IMR-90 (cell line): ENCODE measurements around the gene UBTD1. TPM values are rescaled to one million over a fixed set of nuclear protein-coding genes. Genes with fewer than 3 reads are reported as not detected.

ENCODE experiments used
- ATAC-seq: fragments of 200-7000 bp; cut with Tn5 transposase; 2 replicates; pipeline ENCODE4 v1.9.1; 2020; ENCODE audit warnings: low read depth, mild to moderate bottlenecking, moderate library complexity
- BruUV-seq: library from RNA; stranded (reverse); fragments of 400-500 nt; replicated peaks from 2 replicates; lab custom pipeline; 2021; lab: Mats Ljungman, UMichigan
- CTCF ChIA-PET: fragments of 300-600 bp; formaldehyde crosslinking; extraction: SDS; loops from one replicate; lab custom pipeline; 2021; ENCODE audit warnings: antibody characterized with exemption; lab: Yijun Ruan, JAX
- POLR2A ChIA-PET: fragments of 300-600 bp; sonication (Branson Sonifier 250); formaldehyde crosslinking; loops from one replicate; lab custom pipeline; 2022; ENCODE audit warnings: antibody characterized with exemption; ENCODE audit not compliant: unreplicated experiment; lab: Charles Lee
- DNase-seq: peaks from one replicate; pipeline ENCODE4 v3.0.0; 2013
- H2AFZ ChIP-seq: replicated peaks from 2 replicates; pipeline ENCODE3; 2013; ENCODE audit warnings: low read length, mild to moderate bottlenecking; ENCODE audit not compliant: poor library complexity
- H2AK5ac ChIP-seq: 2 replicates; pipeline ENCODE4 v1.6.1; 2013; ENCODE audit warnings: low read depth, low read length, inconsistent platforms
- H2AK9ac ChIP-seq: replicated peaks from 2 replicates; pipeline ENCODE3; 2013; ENCODE audit warnings: mild to moderate bottlenecking, low read depth, low read length, moderate library complexity; ENCODE audit not compliant: poor library complexity
- H2BK120ac ChIP-seq: 2 replicates; pipeline ENCODE4 v1.6.1; 2013; ENCODE audit warnings: low read depth, low read length, inconsistent platforms
- H2BK15ac ChIP-seq: 3 replicates; pipeline ENCODE4 v1.6.1; 2013; ENCODE audit warnings: low read depth, low read length, inconsistent platforms
- H2BK20ac ChIP-seq: 2 replicates; pipeline ENCODE4 v1.6.1; 2013; ENCODE audit warnings: low read depth, mild to moderate bottlenecking, inconsistent platforms, low read length, moderate library complexity
- H2BK5ac ChIP-seq: 2 replicates; pipeline ENCODE4 v1.6.1; 2013; ENCODE audit warnings: mild to moderate bottlenecking, low read depth, low read length, inconsistent platforms; ENCODE audit not compliant: poor library complexity, severe bottlenecking
- H3K14ac ChIP-seq: replicated peaks from 2 replicates; pipeline ENCODE4 v1.6.1; 2013; ENCODE audit warnings: low read depth, low read length, inconsistent platforms
- H3K18ac ChIP-seq: 2 replicates; pipeline ENCODE4 v1.6.1; 2013; ENCODE audit warnings: low read depth, low read length, control low read depth
- H3K23ac ChIP-seq: 2 replicates; pipeline ENCODE4 v1.6.1; 2013; ENCODE audit warnings: low read depth, low read length, inconsistent platforms
- H3K27ac ChIP-seq: 2 replicates; pipeline ENCODE4 v1.5.1; 2013; ENCODE audit warnings: mild to moderate bottlenecking, control low read depth, low read length; ENCODE audit not compliant: insufficient read depth
- H3K27me3 ChIP-seq: 2 replicates; pipeline ENCODE4 v1.6.1; 2013; ENCODE audit warnings: low read length; ENCODE audit not compliant: control insufficient read depth, insufficient read depth
- H3K36me3 ChIP-seq: 2 replicates; pipeline ENCODE4 v1.6.1; 2013; ENCODE audit warnings: low read length, mixed read lengths; ENCODE audit not compliant: control insufficient read depth, insufficient read depth
- H3K4ac ChIP-seq: 2 replicates; pipeline ENCODE4 v1.6.1; 2013; ENCODE audit warnings: low read depth, low read length, inconsistent platforms
- H3K4me1 ChIP-seq: 2 replicates; pipeline ENCODE4 v1.6.1; 2013; ENCODE audit warnings: low read length, mixed read lengths; ENCODE audit not compliant: control insufficient read depth, insufficient read depth
- H3K4me2 ChIP-seq: 2 replicates; pipeline ENCODE4 v1.6.1; 2013; ENCODE audit warnings: low read depth, mild to moderate bottlenecking, control low read depth, low read length, moderate library complexity
- H3K4me3 ChIP-seq: 2 replicates; pipeline ENCODE4 v1.5.1; 2013; ENCODE audit warnings: low read depth, mild to moderate bottlenecking, control low read depth, low read length, moderate library complexity; ENCODE audit not compliant: insufficient read depth
- H3K56ac ChIP-seq: 2 replicates; pipeline ENCODE4 v1.6.1; 2013; ENCODE audit warnings: low read length, inconsistent platforms; ENCODE audit not compliant: insufficient read depth; ENCODE audit errors: extremely low read depth
- H3K79me1 ChIP-seq, 2 experiments: 2 replicates each; pipeline ENCODE4 v1.6.1; 2013; ENCODE audit warnings: low read length in 2 of 2, inconsistent platforms in 1 of 2, low read depth in 1 of 2
- H3K9ac ChIP-seq: 2 replicates; pipeline ENCODE4 v1.6.1; 2013; ENCODE audit warnings: low read depth, low read length, control low read depth
- H3K9me1 ChIP-seq: 2 replicates; pipeline ENCODE4 v1.6.1; 2013; ENCODE audit warnings: low read length, inconsistent platforms; ENCODE audit not compliant: insufficient read depth
- H3K9me3 ChIP-seq: 2 replicates; pipeline ENCODE4 v1.6.1; 2013; ENCODE audit warnings: low read length; ENCODE audit not compliant: control insufficient read depth, insufficient read depth
- H4K20me1 ChIP-seq: 2 replicates; pipeline ENCODE4 v1.6.1; 2013; ENCODE audit warnings: low read length, inconsistent platforms; ENCODE audit not compliant: insufficient read depth
- H4K5ac ChIP-seq: 2 replicates; pipeline ENCODE4 v1.6.1; 2013; ENCODE audit warnings: mild to moderate bottlenecking, low read depth, low read length, control low read depth
- H4K8ac ChIP-seq, 2 experiments: 2 replicates each; pipeline ENCODE4 v1.6.1; 2013; ENCODE audit warnings: low read depth in 2 of 2, low read length in 2 of 2, control low read depth in 1 of 2, inconsistent platforms in 1 of 2
- H4K91ac ChIP-seq: 2 replicates; pipeline ENCODE4 v1.6.1; 2013; ENCODE audit warnings: low read depth, low read length, inconsistent platforms; ENCODE audit not compliant: insufficient read depth
- NFE2L2 ChIP-seq: fragments of 150-350 bp; IDR thresholded peaks from 2 replicates; pipeline ENCODE4 v1.6.1; 2016; ENCODE audit warnings: low read depth, mild to moderate bottlenecking, low read length
- POLR2A ChIP-seq: IDR thresholded peaks from 2 replicates; pipeline ENCODE4 v1.6.1; 2012; ENCODE audit warnings: mild to moderate bottlenecking, low read depth, low read length
- RFX5 ChIP-seq: IDR thresholded peaks from 2 replicates; pipeline ENCODE4 v1.8.0; 2012; ENCODE audit warnings: low read depth, mild to moderate bottlenecking, low read length, moderate library complexity
- WGBS, 2 experiments: methylation state at CpG; one replicate each; pipeline versions ENCODE4 v1.1.5 to v1.1.7; 2013; ENCODE audit warnings: missing lambda C conversion rate in 2 of 2; ENCODE audit not compliant: insufficient read length in 1 of 2; ENCODE audit errors: extremely low coverage in 2 of 2; 5-methylcytosine and 5-hydroxymethylcytosine counted together
- dilution Hi-C: fragments of 300-500 bp; cut with HindIII; formaldehyde crosslinking; loops from one replicate; pipeline ENCODE4 v1.14.3; 2018; ENCODE audit warnings: low sequenced_read_pairs; ENCODE audit not compliant: unreplicated experiment
- in situ Hi-C: fragments of 300-500 bp; cut with MboI; formaldehyde crosslinking; loops from 3 replicates; pipeline ENCODE4 v1.14.3; 2019; ENCODE audit warnings: low sequenced_read_pairs, inconsistent platforms, mixed read lengths
- intact Hi-C: fragments of 100-400 bp; cut with micrococcal nuclease; formaldehyde crosslinking; loops from 2 replicates; pipeline ENCODE4 v1.10.0; 2022
- polyA plus RNA-seq, 3 experiments: library from polyadenylated mRNA; depleted of rRNA; stranded (reverse); fragments of >200 nt; gene quantifications; 2 replicates each; pipeline ENCODE4 v1.2.3, GENCODE V29; 2012; ENCODE audit warnings: low replicate concordance in 1 of 3
- total RNA-seq: library from RNA; depleted of rRNA; stranded (reverse); fragments of >200 nt; gene quantifications from 2 replicates; pipeline ENCODE4 v1.2.3, GENCODE V29; 2012

Gene UBTD1
- total and polyA plus RNA-seq, 2 of the 4 experiments (the other 2 are of a cell fraction): 21.9 to 44.9 TPM

DNA sequence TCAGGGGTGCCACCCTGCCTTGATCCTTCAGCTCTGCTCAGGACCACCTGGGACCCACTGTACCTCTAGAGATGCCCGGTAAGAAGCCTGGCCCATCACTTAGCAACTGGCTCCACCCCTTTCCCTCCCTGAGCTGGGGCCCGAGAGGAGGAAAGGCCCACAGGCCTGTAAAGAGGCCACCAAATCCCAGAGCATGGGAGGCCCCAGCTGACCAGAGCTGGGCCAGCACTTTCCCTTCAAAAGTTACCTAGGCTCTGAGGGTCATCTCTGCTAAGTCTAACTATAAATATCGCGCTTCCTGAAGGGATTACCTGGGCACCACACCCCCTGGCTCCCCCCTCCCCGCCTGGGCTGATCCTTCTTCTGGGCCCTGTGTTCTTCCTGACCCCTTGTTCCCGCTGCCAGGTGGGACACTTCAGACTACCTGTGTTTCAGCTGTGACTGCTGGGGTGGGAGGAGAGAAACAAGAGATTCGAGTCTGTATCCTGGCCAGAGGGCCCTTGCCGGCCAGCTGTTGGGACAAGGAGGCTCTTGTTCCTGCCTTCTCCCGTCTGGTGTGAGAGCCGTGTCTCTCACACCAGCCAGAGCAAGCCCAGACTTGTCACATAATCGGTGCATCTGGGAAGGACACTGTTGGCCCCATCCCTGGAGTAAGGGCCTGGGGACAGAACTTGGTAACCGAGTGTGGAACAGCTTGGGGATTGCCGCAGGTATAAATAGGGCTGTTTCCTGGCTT lies 51.0 kb downstream of the UBTD1 start:
- peak overlapping the region; percentile 51 for H2BK20ac ChIP-seq
- peak overlapping the region; percentile 89 for H2AK9ac ChIP-seq
- 65% methylated on average over 2 of the region's 13 CpGs; no CpG with 5 or more reads in 1 of the 2 experiments for whole genome bisulfite sequencing, 2 experiments
- H2AK5ac ChIP-seq: peak overlapping the region; percentile 61; the same call in 1 of the 2 replicates
- peak overlapping the region; percentile 68 for H4K91ac ChIP-seq
- H4K20me1 ChIP-seq: peaks cover 6% of the 10 kb centered on the region; the same call in 1 of the 2 replicates
- peak overlapping the region; percentile 53 for H2BK5ac ChIP-seq
- ATAC-seq (peak; percentile 55), DNase-seq (no peak)
- H2BK120ac ChIP-seq: peak overlapping the region; percentile 49
- no peaks in the 10 kb centered on the region for H3K9me3 ChIP-seq
- ChIA-PET POLR2A (no interaction called here), CTCF (interaction anchor here (0.8 kb wide), 1 partner anchor 90 kb away, joined by 3 read pairs; no protein-coding TSS in a partner anchor)
- dilution Hi-C loops (no loop called here), intact Hi-C loops (loop anchor here (5.0 kb wide), 1 partner anchor 142 kb away; no protein-coding TSS in a partner anchor), in situ Hi-C loops (loop anchor here (5.0 kb wide), 1 partner anchor 87 kb away; no protein-coding TSS in a partner anchor)
- H3K56ac ChIP-seq: no peak overlapping the region
- H3K18ac ChIP-seq: peak overlapping the region; percentile 34
- H3K9ac ChIP-seq: peak overlapping the region; percentile 21
- no TSS peak for BruUV-seq
- peak overlapping the region; percentile 80 for H2AFZ ChIP-seq
- peaks cover 15% of the 10 kb centered on the region for H3K4me1 ChIP-seq
- H3K4me3 ChIP-seq: no peak overlapping the region
- H3K27ac ChIP-seq: peak overlapping the region; percentile 51; the same call in 1 of the 2 replicates
- no peaks in the 10 kb centered on the region for H3K27me3 ChIP-seq
- peak overlapping the region; percentile 51; the same call in 1 of the 3 replicates for H2BK15ac ChIP-seq
- H3K36me3 ChIP-seq: no peaks in the 10 kb centered on the region
- peak overlapping the region; percentile 44 for H4K5ac ChIP-seq
- peak overlapping the region; percentile 18 to 78; a peak in 3 of 4 replicates for H4K8ac ChIP-seq
- H3K9me1 ChIP-seq: peaks cover 6% of the 10 kb centered on the region; the same call in 1 of the 2 replicates
- no peak overlapping the region for H3K4me2 ChIP-seq
- peak overlapping the region; percentile 64; the same call in 1 of the 2 replicates for H3K23ac ChIP-seq
- TF ChIP-seq NFE2L2 (no peak), POLR2A (no peak), RFX5 (no peak)
- peak overlapping the region; percentile 75 for H3K14ac ChIP-seq
- H3K79me1 ChIP-seq: peaks cover 25 to 70% of the 10 kb centered on the region in 2 experiments
- peak overlapping the region; percentile 80 for H3K4ac ChIP-seq
